Measurements from ENCODE around the gene TGFB2.

TGFB2 gene

GRCh38 chr1:218462587-218462986 lies 117.5 kb downstream of the TGFB2 start:
- DNase-seq (ENCODE audit: low read depth in 2 of 2): no peak

- no peak for DNase-seq (ENCODE audit: low read depth in 2 of 2)
These were observed 118.3 kb downstream of the TGFB2 start for GRCh38 chr1:218463194-218464156.

DNA sequence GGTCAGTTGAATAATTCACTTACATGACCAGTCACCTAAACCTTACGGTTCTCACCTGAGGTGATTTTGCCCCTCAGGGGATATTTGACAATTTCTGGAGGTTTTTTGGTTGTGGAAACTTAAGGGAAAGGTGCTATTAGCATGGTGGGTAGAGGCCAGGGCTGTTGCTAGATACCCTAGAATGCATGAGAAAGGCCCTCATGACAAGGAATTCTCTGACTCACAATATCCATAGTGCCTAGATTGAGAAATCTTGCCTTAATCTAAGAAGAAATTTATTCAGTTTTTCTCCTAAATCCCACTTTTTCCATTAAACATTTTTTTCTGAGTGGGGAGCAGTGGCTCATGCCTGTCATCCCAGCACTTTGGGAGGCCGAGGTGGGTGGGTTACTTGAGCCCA lies 119.7 kb downstream of the TGFB2 start:
- no peak for DNase-seq (ENCODE audit: low read depth in 2 of 2)

DNA sequence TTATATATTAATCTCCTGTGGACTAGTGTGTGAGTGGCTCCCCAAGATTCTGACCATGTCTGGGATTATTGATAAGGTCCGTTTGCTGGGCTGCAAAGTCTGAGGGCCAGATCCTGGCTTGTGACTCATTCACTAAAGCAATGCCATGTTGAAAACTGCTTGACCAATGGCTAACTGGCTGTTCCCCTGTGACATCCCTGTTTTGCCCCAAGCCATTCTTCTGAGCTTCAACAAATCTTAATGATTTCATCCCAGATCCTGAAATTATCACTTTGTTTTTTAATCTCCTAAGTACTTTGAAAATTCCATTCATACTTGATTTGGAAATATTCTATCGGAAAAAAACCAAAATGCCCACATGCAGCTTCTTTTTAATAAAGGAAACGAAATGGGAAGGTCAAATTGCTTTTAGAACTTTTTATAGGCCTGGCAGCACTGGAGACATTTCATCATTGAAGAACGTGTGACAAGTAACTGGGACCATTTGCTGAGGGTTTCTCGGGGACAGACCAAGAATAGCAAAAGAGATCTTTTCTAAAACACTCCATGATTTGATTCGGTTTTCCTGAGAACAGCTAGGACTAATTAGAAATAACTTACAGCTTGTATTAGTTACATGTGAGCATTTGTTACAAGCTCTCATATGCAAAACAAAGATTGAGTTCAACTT lies 121.3 kb downstream of the TGFB2 start:
- DNase-seq (ENCODE audit: low read depth in 2 of 2): no peak

- DNase-seq (ENCODE audit: low read depth in 2 of 2): no peak
These were observed 122.3 kb downstream of the TGFB2 start for GRCh38 chr1:218467101-218468072.

DNA sequence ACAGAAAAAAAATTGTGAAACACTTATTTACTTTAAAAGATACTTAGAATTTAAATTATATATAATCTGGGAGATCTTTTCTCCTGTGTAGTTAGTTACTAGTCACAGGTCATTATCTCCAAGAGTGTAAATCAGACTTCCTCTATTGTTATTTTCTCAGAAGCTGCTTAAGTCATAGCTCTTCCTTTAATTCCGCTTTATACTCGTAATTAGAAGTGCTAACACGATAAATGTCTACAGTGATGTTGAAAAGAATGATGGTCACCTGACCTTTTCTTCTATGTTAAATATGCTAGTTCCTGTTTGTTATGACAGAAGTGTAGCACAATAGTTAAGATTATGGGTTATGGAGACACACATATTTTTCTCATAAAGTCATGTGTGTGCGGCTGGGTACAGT lies 123.6 kb downstream of the TGFB2 start:
- DNase-seq (ENCODE audit: low read depth in 2 of 2): no peak

GRCh38 chr1:218472885-218473284 lies 127.7 kb downstream of the TGFB2 start:
- DNase-seq (ENCODE audit: low read depth in 2 of 2): no peak

- DNase-seq (ENCODE audit: low read depth in 2 of 2): no peak
These were observed 128.4 kb downstream of the TGFB2 start for GRCh38 chr1:218473522-218473921.

DNA sequence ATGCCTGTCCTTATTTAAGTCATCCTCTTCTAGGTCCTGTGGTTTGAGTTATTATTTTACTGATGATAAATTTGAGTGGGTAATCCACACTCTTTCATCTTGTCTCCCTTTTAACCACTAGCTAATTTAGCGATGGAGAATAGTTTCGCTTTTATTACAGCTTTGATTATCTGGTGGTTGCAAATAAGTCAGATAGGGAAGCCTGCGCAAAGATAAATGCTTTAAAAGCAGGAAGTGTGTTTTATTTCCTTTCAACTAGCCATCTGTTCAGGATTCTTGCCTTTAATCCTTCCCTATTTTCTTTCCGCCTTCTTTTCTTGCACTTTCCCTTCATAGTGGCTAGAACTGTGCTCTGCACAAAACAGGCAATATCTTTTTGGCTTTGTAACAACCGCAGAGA lies 129.0 kb downstream of the TGFB2 start:
- DNase-seq (ENCODE audit: low read depth in 2 of 2): no peak

DNA sequence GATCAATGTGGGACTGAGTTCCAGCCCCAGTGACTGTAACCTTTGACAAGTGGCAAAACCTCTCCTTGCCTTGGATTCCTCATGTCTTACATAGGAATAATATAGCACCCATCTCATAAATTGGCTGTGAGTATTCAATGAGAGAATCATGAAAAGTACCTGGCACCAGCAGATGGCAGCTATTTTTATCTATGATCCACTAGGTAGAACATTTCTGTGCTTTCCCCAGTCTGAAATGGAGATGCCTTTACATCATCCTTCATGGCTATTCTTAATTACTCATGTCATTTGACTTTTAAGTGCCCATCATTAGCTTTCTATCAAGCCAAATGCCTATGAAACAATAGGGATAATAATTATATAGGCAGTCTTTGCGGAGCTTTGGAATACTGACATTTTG lies 130.1 kb downstream of the TGFB2 start:
- DNase-seq (ENCODE audit: low read depth in 2 of 2): no peak

DNA sequence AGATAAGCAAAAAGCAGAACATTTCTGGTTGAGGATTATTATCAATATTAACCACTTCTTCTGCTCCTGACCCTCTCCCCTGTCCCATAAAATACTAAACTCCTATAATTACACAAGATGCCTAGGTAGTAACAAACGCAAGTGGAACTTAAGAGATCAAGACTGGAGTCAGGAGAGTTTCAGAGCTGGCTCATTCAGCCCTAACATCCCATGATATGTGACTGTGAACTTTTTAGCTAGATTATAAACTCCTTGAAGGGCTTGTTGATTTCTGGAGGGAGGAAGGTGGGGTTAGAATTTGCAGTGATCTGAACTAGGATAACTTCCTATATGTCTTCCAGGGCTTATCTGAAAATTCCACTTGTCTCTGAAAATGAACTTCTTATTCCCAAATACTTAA lies 130.6 kb downstream of the TGFB2 start:
- no peak for DNase-seq (ENCODE audit: low read depth in 2 of 2)

GRCh38 chr1:218476385-218476784 lies 131.2 kb downstream of the TGFB2 start:
- no peak for DNase-seq (ENCODE audit: low read depth in 2 of 2)

DNA sequence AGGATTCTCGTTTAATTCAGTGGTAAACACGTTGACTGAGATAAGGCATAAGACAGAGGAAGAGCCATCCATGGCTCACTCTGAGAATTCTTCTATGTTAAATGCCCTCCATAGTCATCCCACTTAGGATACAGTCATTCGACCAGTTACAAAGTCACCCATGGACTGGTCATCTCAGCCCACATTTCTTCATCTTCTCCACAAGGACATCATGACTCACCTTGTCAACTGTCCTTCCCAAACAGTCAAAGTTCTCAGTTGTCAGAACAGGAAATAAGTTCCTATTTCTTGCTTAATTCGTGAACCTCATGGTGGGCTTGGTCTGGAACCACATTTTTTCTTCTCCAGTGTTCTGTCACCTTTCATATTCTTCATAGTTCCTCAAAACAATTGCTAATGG lies 133.2 kb downstream of the TGFB2 start:
- no peak for DNase-seq (ENCODE audit: low read depth in 2 of 2)

DNA sequence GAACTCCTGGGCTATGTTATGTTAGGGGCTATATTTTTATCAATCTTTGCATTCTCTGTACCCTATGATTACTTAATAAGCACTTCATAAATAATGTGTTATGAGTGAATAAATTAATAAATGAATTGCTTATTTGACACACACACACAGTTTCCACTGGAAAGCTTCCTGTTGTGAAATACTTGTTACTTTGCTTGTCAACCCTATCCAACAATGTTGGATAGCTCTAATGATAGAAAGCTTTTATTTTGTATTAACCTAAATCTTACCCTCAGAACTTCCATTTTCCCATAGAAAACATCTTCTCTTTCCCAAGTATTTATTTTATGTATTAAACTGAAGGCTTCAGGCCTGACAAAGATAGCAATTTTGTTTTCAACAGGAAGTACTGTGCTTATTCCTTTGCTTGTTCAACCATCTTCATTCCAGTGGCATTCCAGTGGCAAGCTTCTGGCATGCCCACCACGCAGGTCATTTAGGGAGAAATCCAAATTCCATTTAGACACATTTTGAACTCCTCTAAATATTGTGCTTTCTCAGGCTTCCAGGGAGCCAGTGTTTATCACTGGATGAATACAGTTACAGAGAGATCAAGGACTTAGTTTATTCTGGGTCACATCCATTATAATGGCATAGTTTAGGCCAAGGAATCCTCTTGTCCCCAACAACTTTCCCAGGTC lies 134.4 kb downstream of the TGFB2 start:
- no peak for DNase-seq (ENCODE audit: low read depth in 2 of 2)

GRCh38 chr1:218480137-218480536 lies 135.0 kb downstream of the TGFB2 start:
- DNase-seq (ENCODE audit: low read depth in 2 of 2): no peak

DNA sequence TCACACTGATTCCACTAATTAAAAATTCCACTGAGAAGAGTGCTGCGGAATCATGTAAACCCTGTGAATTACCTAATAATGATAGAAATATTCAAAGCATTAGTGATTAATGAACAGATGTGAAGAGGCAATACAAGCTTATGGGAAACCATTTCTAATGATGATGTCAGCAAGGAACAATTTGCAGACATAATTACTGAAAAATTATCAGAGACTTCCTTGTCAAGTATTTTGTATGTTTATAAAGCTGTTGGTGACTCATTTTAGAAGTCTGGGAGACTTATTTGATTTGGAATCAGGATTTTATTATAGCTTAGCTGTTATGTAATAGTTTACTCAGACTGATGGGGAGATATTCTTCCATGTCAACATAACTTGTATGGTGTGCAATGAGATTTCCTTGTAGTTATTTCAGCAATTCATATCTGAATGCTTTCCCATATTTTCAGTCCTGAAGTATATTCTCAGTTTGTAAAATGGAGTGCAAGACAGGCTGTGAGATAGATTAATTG lies 135.5 kb downstream of the TGFB2 start:
- DNase-seq (ENCODE audit: low read depth in 2 of 2): no peak

DNA sequence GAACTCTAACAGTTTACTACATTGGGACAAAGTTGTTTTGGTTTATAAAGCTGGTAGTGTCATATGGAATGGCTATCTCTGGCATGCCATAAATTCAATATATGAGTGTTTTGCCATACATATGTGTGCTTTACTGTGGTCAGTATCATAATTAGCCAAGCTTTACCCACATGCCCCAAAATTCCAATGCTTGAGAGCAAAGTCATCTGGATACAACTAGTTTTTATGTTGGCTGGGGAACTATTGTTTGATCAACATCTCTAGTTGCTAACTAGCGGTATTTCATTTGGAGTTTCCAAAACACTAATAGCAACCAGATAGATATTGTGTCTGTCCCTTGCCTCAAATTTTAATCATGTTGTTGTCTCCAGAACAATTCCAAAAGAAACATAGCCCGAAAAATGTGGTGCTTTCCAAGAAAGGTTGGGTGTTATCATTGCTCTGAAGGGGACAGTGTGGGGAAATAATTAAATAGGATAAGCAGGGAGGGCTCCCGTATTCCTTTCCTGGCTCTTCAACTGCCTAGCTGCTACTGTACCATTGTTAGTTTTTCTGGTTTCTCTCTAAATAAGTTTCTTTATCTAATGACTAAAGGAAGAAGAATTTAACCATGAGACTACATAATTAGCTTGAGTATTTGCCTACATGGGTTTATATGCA lies 136.1 kb downstream of the TGFB2 start:
- no peak for DNase-seq (ENCODE audit: low read depth in 2 of 2)

DNA sequence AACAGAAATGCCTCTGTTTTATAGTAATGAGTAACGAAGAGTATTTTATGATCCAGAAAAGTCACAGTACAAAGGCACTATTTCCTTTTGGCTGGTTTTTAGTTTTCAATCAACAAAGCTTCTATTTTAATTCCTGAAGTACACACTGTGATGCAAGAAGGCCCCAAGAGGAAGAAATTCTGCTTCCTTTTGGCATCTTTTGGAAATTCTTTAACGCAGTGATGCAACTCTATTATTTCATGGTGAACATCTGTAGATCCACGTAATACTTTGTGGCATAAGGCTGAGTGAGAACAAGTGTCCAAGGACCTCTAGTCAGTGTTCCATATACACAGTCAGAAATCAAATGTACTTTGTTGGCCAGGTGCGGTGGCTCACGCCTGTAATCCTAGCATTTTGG lies 137.5 kb downstream of the TGFB2 start:
- no peak for DNase-seq (ENCODE audit: low read depth in 2 of 2)

- DNase-seq (ENCODE audit: low read depth in 2 of 2): no peak
These were observed 140.2 kb downstream of the TGFB2 start for GRCh38 chr1:218485241-218485928.

DNA sequence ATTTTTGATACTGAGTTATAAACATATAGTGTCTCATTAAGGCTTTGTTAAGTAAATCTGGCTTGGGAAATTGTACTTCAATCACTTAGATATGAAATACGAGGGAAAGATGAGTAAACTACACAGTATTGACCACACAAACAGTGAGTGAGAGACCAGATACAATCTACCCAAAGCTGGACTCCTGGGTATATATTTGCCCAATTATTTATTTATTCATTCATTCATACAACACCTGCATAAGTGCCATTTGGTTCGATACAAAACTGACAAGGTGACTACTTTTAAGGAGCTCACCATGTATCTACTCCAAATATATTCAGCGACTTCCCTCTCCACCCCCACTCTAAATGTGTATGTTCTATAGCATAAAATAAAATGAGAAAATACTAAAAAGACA lies 143.4 kb downstream of the TGFB2 start:
- DNase-seq (ENCODE audit: low read depth in 2 of 2): no peak
